HG02885 (cell line): ENCODE data around the gene MAPK14.

Source experiments
- ATAC-seq: cut with Tn5 transposase; IDR thresholded peaks from one replicate; pipeline ENCODE4 v1.9.1; 2021; ENCODE audit warnings: mild to moderate bottlenecking; ENCODE audit not compliant: unreplicated experiment, poor library complexity

The MAPK14 gene

DNA sequence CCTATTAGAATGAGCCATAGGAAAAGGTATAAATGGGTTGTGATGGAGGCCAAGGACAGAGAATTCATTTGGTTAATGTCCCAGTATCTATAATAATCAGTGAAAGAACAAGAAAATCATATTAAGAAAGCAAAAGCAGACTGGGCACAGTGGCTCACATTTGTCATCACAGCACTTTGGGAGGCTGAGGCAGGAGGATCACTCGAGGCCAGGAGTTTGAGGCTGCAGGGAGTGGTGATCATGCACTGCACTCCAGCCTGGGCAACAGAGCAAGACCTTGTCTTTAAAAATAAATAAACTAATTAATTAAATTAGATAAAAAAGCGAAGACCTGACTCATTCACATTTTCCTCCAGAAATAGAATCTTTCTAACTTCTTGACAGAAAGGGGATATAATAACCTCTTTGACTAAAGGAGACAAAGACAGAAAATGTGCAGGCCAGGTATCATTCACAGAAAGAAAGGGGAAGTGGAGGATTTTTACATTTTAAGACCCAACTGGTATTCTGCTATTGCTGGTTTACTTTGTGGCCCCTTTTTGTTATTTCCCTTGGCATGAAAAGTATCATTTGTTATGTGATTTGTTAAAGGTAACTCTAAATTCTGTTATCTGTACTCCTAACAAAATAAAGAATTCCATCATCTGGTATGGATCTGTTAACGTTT lies 70.8 kb downstream of the MAPK14 start:
- no peak for ATAC-seq

DNA sequence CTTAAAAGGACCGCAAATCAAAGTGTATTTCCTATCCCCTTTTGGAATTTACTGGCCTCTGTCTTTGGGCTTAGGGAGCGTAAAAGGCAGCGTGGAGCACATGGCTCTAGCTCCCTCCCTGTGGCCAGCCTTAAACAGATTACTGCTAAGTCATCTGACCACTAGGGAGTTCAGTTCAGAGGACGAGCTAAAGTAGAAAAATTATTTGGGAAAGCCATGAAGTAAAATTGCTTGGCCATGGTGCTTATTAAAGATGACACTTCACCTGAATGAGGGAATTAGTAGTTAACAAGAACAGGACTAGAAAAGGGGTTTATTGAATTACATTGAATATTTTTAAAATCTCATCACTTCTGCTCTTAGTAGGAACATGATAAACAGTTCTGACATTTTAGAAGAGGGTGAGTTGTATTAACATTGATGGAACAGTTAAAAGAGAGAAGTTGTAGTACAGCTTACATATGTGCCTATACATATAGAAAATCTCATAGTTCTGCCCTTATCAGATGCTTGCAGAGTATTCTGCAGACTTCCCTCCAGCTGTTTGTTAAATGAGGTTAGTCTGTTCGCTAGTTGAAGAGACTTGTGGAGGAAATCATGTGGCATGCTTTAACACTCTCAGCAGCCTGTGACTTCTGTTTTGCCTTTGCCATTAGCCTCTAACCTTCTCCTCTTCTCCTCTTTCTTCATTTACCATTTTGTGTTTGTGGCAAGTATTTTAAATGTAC lies 71.5 kb downstream of the MAPK14 start:
- ATAC-seq: no peak

DNA sequence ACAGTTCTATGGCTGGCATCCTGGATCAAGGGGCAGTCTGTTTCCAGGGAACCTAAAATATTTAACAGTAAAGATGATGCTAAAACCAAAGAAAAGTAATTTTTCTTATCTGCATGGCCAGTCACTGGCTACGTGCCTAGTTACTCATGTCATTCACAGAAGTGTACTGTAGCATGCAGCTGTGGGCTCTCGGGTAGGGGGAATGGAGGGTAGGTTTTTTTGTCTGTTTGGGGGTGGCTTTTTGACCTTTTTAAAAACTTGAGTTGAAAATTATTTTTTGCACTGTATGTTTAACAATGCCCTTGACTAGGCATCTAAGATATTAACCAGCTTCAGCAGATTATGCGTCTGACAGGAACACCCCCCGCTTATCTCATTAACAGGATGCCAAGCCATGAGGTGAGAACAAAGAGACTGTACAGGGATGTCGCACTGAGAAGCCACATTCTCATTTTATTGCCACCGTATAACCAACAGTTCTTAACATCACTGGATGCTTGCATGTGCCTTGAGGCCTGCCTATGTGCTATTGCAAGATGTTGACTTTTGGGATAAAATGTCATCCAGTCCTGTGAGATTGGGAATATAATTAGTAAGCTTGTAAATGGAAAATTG lies 72.4 kb downstream of the MAPK14 start:
- ATAC-seq: no peak

DNA sequence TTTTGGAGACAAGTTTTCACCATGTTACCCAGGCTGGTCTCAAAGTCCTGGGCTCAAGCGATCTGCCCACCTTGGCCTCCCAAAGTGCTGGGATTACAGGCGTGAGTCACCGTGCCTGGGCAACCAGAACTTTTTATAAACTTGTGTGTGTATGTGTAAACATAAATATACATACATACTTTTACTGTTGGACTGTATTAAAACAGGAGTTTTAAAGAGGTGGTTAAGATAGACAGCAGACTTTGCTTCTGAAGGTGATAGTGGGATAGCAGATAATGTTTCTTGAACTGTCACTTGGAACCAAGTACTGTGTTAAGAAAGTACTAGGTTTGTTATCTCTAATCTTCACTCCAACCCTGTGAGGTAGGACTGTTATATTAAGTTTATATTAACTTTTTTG lies 74.1 kb downstream of the MAPK14 start:
- no peak for ATAC-seq

DNA sequence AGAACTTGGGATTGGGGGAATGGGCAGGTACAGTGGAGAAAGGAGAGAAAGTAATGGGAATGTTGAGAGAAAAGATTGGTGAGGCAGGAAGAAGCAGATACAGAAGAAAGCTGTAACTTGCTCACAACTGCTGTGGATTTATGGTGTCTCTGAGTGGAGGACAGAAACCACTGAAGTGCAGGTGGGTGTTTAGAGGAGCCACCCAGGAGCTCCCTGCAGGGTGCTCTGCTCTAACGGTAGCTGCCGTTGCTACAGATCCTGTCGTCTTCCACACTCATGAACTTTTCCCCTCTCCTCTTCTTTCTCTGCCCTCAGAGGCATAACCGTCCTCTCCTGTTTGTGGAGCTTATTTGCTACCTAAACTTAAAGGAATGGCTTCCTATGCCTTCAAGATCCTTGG lies 75.2 kb downstream of the MAPK14 start:
- ATAC-seq: no peak

DNA sequence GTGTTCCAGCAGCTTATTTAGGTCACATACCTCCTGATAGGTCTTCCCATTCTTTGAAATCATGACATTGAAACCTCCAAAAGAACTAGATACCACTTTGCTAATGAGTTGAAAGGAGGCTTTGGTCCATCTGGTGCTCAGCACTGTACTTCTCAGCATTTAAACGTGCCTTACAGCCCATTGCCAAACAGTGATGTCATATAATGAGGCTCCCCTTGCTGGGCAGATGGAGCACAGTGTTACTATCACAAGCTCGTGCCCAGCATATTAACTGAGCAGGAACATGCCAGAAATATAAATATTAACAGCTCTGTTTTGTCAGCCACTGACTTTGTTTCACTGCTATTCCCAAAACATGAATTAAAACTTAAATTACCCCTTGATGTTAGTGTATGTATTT lies 77.2 kb downstream of the MAPK14 start:
- ATAC-seq: no peak

DNA sequence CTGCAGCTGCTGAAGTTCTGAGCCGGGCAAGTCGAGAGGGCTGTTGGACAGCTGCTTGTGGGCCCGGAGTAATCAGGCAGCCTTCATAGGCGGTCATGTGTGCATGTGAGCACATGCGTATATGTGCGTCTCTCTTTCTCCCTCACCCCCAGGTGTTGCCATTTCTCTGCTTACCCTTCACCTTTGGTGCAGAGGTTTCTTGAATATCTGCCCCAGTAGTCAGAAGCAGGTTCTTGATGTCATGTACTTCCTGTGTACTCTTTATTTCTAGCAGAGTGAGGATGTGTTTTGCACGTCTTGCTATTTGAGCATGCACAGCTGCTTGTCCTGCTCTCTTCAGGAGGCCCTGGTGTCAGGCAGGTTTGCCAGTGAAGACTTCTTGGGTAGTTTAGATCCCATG lies 81.5 kb downstream of the MAPK14 start:
- no peak for ATAC-seq

DNA sequence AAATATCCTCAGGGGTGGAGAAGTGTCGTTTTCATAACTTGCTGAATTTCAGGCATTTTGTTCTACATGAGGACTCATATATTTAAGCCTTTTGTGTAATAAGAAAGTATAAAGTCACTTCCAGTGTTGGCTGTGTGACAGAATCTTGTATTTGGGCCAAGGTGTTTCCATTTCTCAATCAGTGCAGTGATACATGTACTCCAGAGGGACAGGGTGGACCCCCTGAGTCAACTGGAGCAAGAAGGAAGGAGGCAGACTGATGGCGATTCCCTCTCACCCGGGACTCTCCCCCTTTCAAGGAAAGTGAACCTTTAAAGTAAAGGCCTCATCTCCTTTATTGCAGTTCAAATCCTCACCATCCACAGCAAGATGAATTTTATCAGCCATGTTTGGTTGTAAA lies 82.4 kb downstream of the MAPK14 start:
- no peak for ATAC-seq

DNA sequence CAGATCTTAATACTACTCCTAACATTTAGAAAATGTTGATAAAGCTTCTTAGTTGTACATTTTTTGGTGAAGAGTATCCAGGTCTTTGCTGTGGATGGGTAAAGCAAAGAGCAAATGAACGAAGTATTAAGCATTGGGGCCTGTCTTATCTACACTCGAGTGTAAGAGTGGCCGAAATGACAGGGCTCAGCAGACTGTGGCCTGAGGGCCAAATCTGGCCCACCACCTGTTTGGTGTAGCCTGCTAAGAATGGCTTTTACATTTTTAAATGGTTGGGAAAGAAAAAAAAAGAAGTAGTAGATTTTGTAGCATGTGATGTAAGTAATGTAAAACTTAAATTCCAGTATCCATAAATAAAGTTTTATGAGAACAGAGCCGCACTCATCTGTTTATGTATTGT lies 83.3 kb downstream of the MAPK14 start:
- ATAC-seq: no peak

DNA sequence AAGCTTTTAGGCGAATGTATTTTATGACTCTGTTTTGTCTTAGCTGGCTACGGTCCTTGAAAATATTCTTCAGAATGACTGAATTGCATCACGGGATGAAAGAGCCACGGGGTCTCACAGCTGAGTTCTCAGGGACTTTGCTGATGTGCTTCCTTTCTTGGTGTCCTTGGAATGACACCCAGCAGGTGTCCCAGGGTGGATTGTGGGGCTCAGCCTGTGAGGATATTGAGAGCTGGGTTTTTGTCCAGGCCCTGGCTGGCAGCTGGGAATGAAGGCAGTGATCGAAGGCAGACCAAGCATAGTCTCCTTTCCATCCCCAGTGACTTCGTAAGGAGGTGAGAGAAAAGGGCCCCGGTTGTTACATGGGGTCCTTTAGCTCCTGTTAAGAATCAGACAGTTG lies 83.9 kb downstream of the MAPK14 start:
- ATAC-seq: no peak

DNA sequence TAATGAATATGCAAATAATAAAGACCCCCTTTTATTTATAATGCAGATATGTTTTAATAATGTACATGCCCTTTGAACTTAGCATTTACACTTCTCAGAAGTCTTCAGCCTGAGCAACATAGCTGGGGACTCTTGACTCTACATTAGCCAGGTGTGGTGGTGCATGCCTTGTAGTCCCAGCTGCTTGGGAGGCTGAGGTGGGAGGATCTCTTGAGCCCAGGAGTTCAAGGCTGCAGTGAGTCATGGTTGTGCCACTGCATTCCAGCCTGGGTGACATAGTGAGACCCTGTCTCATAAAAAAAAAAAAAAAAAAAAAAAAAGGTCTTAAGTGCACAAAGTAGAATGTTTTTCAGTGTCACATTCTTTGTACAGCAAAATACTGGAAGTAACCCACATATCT lies 85.4 kb downstream of the MAPK14 start:
- no peak for ATAC-seq

DNA sequence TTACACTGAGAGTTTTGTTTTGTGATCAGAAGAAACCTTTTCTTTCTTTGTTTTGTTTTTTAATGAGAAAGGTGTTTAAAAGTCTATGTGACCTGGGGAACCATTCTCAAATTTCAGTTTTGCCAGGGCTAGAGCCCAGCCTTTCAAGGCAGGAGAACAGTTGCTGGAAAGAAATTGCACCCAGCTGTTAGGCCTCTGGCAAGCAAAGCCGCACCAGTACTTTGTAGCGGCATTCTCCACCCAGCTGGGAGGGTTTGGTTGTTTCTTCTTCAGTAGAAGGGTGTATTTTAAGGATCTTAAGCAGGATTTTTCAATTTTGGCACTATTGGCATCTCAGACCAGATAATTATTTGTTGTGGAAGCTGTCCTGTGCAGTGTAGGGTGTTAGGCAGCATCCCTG lies 86.1 kb downstream of the MAPK14 start:
- ATAC-seq: no peak

DNA sequence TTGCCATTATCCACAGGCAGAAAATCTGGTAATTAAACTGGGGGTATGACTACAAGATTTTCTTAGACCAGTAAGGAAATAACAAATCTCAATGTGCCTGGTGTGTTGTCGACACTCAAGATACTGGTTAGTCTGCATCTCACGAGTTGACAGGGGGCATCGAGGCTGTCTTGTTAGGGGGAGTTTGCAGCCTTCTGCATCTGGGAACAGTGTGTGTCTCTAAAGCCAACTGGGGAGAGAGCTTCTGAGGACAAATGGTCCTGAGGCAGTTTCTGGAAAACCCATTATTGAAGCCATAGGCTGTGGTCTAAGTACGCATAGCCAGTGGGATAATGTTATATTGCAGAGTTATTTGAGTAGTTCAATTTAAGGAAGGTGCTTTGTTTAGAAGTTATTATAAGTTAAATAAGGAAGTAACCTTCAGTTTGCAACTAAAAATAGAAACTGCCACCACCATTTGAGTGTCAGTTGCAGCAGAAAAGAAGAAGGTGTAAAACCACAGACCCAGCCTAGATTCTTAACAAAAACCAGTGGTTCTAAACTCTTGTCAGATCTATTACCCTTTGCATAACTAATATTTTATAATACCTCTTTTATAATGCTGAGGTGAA lies 87.3 kb downstream of the MAPK14 start:
- peak; percentile 53 for ATAC-seq

DNA sequence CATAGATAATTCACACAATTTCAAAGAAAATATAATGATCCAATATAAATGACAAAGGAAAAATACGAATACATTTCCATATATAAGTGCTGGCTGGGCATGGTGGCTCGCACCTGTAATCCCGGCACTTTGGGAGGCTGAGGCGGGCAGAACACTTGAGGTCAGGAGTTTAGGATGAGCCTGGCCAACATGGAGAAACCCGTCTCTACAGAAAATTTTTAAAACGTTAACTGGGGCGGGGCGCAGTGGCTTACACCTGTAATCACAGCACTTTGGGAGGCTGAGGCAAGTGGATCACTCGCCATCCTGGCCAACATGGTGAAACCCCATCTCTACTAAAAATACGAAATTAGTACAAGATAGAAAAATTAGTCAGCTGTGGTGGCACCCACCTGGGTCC lies 87.8 kb downstream of the MAPK14 start:
- ATAC-seq: no peak

DNA sequence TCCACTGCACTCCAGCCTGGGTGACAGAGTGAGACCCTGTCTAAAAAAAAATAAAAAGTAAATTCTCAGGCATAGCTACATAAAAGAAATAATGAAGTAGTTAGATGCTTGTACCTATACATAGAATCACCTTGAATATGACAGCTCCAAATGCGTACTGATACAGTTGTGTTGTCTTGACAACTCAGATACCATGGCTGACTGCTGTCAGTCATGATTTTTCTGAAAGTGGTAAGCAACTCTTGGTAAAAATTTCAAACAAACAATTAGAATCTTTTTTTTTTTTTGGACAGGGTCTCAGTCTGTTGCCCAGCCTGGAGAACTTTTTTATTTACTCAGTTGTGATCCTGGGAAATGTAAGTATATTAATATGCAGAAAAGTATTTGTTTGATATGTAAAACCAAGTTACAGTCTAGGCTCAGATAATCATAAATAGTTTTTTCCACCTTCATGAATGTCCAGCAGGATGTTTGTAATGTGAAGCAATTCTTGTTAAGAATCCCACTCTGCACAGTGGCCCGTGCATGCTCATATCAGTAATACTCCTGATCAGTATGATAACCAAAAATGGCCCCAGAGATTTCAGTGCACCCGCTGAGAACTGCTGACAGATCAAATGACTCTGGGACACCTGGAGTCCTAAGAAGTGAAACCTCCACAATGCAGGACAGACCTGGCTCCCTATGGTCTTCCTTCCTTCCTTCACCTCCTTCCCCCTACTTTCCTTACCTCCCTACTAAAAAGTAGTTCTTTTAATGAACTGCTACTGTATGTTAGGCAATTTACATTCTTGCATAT lies 88.7 kb downstream of the MAPK14 start:
- ATAC-seq: no peak

DNA sequence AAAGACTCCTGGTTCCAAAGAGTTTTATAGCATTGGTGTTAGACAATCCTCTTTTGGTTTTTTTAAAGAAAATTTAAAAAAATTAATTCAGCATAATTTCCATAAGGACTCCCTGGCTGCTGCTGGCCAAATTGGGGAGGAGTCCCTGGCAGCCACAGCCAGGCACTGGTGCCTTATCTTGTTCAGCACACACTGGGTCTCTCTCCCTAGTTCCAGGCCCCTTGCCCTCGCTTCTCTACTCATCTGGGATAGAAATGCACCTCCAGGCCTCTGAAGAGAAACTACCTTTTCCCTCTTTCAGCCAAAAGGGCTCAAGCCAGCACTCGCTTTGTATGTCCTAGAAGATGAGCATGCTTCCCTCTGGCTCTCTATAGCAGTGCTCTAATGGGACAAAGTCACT lies 89.3 kb downstream of the MAPK14 start:
- no peak for ATAC-seq

DNA sequence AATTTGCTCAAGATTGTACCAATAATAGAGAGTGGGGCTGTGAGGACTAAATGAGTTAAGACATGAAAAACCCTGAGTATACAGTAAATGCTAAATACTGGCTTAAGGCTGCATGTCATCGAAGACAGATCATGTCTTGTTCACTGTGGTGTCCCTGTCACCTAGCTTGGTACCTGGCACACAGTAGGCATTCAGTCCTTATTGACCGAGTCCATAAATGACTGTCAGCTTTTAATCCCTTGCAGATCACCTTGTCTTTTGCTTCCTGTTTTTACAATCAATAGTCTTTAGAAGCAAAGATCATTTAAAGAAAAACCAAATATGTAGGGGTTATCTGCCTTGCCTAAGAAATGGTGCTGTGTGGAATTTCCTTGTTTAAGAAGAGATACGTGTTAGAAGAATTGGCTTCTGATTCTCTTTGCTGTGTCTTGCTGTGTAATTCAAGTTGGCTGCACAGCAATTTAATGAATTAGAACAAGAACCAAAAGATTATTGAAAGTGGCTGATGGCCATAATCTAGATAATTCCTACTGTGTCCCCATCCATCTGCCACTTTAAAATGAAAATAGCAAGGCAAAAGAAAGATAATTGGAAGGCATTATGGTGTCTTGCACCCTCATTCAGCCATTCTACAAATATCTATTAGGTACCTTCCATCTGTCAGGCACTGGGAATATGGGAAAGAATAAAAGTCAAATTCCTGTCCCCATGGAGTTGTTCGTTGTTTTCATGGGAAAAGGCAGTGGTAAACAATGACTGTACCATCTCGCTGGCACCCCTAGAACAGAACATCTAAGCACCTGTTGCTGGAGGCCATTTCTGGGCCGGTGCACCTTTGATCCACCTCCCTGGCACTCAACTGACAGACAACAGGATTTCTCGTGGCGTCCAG lies 90.3 kb downstream of the MAPK14 start:
- ATAC-seq: no peak

DNA sequence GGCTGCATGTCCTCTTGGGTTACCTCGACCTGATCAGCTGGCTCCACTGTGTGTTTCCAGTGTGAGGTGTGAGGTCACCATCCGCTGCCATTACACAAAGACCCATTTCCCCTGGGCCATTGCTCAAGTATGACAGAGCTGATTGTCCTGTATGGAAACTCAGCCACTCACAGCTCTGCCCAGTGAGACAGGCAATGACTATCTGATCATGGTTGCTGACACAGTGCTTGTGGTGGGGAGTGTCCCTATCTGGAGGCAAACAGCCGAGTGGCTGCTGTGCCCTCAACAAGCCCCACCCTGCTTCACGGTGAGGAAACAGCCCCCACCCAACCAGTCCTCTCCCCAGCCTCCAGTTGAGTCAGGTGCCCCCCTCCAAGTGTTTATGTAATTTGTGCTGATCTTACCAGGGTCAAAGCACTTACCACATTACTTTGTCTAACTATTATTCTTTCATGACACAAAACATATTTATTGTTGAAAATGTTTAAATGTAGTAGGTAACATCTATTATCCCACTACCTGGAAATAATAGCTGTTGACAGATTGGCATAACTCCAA lies 91.0 kb downstream of the MAPK14 start:
- no peak for ATAC-seq

DNA sequence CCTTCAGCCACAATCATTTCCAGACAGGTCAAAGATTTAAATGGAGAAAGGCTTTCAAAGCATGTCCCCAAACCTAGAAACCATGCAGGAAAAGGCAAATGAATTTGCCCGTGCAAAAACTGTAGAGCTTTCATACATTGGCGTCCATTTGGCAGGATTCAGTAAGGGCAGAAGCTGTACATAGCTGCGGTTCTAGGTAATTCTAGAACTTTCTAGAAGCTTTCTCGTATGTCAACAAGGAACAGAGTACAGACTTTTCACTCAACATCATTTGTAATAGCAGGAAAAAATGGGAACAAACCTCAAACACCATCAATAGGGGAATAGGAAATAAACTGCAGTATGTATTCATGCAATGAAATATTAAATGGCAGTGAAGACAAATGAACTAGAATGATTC lies 91.6 kb downstream of the MAPK14 start:
- ATAC-seq: no peak
